HG03378 (cell line): ENCODE data around the gene CLDN34.

ENCODE experiments used
- ATAC-seq: cut with Tn5 transposase; IDR thresholded peaks from one replicate; pipeline ENCODE4 v1.9.1; 2021; ENCODE audit warnings: mild to moderate bottlenecking, moderate library complexity; ENCODE audit not compliant: unreplicated experiment

Gene CLDN34

GRCh38 chrX:9966775-9967408, at the start of gene CLDN34:
TSS of gene CLDN34 (plus strand) at chrX:9967358. CDS start at chrX:9967358, 0 bp downstream.
- ATAC-seq: no peak

DNA sequence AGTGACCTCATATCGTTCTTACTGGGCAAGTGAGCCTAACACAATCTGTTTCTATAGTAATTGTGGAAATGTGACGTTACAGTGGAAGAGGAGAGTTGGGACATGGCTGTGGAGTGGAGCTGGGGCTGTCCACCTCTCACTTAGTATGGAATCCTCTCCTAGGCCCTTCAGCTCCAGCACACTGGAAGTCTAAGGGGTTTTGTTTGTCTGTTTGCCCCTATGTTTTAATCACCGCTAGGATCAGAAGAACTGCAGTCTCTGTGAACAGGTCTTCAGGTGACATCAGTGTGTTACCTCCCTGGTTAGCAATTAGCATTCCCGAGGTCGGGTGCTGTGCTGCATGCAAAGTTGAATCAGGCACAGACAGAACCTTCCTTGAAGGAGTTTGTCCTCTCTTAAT, 49.3 kb upstream of the CLDN34 start:
- ATAC-seq: no peak

- ATAC-seq: no peak
Measured at GRCh38 chrX:9919632-9920172, 47.5 kb upstream of the CLDN34 start.

DNA sequence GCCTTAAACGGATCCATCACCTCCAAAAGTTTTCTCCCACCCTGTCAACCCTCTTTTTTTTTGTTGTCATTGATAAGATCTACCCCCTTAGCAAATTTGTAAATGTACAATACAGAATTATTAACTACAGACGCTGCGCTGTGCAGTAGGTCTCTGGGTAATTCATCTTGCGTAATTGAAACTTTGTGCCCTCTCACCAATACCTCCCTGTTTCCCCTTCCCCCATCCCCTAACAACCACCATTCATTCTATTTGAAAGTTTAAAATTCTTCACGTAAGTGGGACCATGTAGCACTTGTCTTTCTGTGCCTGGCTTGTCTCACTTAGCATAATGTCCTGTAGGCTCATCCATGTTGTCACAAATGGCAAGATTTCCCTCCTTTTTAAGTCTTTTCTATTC, 45.8 kb upstream of the CLDN34 start:
- no peak for ATAC-seq

- no peak for ATAC-seq
Measured at GRCh38 chrX:9923357-9923756, 43.8 kb upstream of the CLDN34 start.

GRCh38 chrX:9926002-9926401, 41.2 kb upstream of the CLDN34 start:
- ATAC-seq: no peak

- no peak for ATAC-seq
Measured at GRCh38 chrX:9927698-9928482, 39.3 kb upstream of the CLDN34 start.

DNA sequence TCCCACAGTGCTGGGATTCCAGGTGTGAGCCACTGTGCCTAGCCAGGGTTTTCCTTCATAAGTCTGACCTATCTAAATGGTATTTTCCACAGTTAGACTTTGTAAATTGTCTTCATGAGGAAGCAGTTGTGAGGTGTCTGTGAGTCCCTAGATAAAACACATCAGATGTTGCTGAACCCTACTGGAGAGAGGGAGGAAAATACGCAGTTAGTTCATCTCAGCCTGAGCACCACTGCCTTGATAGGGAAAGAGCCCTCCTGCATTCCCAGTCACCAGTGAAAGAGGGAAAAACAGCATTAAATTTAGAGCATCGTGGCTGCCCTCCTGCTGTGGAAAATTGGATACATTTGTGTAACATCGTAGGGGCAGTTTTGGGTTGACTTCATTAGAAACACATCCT, 31.7 kb upstream of the CLDN34 start:
- no peak for ATAC-seq

DNA sequence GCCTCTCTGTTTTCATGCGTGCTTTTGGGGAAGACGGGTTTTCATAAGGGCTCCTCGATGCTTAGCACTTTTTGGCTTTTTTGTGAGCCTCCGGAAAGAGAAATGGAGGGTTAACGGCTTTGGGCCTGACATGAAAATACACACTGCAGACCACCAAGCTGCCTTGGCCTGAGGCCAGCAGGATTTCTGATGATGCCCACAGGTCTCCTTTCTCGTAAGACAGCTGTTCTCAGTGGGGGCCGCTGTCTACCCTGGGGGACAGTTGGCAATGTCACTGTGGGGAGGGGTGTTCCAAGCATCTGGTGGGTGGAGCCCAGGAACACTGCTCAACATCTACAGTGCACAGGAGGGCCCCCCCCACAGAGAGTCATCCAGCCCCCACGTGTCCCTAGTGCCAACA, 29.4 kb upstream of the CLDN34 start:
- ATAC-seq: no peak

DNA sequence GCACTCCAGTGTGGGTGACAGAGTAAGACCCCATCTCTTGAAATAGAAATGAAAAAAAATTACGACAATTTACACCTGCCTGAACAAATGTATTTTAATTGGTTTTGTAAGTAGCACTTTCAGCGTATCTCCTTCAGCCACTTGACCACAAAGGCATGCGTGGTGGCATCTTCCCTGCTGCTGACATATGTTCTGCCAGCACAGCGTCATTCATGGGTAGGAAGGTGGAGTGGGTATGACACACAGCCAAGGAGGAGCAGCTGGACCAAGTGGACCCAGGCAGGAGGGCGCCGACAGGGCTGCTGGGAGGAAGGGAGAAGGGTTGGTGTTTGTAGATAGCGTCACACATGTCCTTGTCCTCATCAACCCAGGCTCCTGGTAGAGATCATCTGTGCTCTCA, 28.6 kb upstream of the CLDN34 start:
- ATAC-seq: no peak

DNA sequence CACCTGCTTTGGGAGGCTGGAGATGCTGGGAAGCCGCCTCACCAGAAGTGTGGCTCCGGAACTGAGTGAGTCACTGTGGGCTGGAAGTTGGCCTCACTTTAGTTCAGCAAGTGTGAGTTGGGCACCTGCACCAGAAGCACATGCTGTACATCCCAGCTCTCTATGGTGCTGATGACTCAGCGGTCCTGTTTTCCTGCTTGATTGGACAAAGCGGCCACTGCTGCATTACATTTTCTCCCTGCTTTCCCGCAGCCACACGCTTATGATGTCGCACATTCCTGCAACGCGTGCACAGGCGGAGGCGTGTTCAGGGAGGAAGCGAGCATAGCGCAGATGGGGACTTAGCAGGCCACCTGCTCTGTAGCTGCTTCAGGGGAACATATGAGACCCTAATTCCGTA, 26.7 kb upstream of the CLDN34 start:
- no peak for ATAC-seq

DNA sequence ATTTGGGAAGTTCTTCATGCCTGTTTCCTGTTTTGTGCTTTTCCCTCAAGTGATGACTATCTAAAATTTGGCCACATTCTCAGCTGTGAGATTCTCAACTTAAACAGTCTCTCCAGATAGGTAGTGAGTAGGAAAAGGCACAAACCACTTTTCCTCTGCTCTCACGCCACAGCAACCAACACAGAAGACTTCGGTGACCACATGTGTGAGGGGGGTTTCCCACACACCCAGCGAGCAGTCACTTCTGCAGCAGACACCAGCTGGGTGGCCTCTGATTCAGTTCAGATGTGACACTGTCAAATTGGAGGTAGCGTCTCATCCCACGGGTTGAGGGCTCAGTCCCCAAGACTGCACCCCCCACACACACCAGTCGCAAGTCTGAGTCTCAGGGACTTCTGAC, 25.1 kb upstream of the CLDN34 start:
- peak; percentile 91 for ATAC-seq

GRCh38 chrX:9943420-9943819, 23.7 kb upstream of the CLDN34 start:
- no peak for ATAC-seq

- no peak for ATAC-seq
Measured at GRCh38 chrX:9947131-9947794, 19.9 kb upstream of the CLDN34 start.

DNA sequence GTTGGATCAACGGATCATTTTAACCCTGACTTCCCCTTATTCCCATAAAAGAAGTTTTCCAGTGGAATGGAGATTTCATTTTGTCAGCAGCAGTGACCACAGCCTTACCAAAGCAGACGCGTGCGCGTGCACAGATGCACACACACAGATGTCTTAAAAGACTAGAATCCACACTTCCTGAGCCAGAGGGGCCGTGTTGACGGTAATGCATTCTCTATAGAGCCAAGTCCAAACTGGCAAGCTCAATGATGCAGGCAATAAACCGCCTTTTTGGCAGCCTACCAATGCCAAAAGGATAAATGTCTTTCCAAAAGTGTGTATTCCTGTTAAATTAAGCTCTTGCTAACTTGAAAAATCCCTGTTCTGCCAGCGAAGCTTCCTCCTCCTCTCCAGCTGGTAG, 18.8 kb upstream of the CLDN34 start:
- ATAC-seq: no peak

- ATAC-seq: no peak
Measured at GRCh38 chrX:9952300-9952699, 14.9 kb upstream of the CLDN34 start.

GRCh38 chrX:9953396-9953795, 13.8 kb upstream of the CLDN34 start:
- no peak for ATAC-seq

GRCh38 chrX:9955506-9955905, 11.7 kb upstream of the CLDN34 start:
- no peak for ATAC-seq

DNA sequence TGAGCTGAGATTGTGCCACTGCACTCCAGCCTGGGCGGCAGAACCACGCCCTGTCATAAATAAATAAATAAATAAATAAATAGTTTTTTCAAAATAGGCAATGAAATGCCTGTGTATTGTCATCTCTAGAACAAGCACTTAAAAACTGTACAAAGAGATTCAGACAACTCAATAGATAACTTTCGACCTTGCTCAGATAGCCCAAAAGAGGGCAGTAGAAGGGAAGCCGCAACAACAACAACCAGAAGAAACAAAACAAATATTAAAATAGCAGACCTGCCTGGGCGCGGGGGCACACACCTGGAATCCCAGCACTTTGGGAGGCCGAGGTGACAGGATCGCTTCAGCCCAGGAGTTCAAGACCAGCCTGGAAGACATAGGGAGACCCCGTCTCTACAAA, 9.4 kb upstream of the CLDN34 start:
- ATAC-seq: no peak

DNA sequence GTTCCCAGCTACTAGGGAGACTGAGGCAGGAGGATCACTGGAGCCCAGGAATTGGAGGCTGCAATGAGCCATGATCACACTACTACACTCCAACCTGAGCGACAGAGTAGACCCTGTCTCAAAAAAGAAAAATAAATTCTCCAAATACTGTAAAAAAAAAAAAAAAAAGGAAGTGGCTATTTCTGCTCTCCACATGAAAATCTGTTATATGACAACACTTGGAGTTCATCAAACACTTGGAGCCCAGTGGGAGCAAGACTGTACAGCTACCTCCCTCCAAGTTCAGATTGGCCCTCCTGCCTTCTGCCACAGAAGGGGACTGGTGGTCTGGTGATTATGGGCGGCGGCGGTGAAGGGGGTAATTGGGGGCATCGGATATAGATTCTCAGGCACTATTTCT, 9.0 kb upstream of the CLDN34 start:
- no peak for ATAC-seq

DNA sequence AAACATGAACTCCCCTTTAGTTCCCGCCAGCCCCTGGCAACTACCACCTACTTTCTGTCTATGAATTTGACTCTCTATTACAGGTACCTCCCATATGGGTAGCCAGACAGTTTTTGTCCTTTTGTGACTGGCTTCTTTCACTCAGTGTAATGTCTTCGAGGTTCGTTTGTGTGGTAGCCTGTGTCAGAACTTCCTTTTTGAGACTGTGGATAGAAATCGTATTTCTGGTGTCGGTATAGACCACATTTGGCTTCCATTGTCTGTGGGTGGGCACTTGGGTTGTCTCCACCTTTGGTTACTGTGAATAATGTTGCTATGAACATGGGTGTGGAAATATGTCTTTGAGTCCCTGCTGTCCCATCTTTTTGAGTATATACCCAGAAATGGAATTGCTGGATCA, 5.4 kb upstream of the CLDN34 start:
- ATAC-seq: no peak

GRCh38 chrX:9977635-9978034, 10.5 kb downstream of the CLDN34 start:
- no peak for ATAC-seq
